IPS DF 4.7 (cell line): ENCODE data around the gene ZER1.
"Not testable (repeated sequence)": the region's sequence is repeated elsewhere in the genome, so short reads cannot be mapped to it uniquely, and the experiment has no call there.

ENCODE experiments used
- DNase-seq: peaks from one replicate; pipeline ENCODE4 v3.0.0-alpha.2; 2013; ENCODE audit warnings: low spot score; ENCODE audit errors: extremely low read depth

ZER1 gene

DNA sequence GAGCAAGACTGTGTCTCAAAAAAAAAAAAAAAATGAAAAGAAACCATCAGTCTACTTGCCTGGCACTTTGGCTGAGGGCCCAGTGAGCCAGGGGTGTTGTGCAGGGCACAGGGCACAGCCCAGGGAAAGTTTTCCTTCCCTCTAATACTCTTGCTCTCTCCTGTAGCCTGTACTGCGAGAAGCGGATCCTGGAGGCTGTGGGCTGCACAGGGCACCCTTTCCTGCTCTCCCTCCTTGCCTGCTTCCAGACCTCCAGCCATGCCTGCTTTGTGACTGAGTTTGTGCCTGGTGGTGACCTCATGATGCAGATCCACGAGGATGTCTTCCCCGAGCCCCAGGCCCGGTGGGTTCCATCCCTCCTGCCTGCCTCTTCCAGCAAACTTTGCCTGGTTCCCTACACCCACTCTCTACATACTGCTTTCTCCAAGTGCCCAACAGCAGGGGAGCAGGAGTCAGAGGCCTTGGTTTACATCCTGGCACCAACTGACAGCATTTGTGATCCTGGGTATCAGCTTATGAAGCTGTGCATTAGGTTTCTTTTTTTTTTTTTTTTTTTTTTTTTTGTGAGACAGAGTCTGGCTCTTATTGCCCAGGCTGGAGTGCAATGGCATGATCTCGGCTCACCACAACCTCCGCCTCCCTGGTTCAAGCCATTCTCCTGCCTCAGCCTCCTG, 55.0 kb downstream of the ZER1 start:
- no peak for DNase-seq

DNA sequence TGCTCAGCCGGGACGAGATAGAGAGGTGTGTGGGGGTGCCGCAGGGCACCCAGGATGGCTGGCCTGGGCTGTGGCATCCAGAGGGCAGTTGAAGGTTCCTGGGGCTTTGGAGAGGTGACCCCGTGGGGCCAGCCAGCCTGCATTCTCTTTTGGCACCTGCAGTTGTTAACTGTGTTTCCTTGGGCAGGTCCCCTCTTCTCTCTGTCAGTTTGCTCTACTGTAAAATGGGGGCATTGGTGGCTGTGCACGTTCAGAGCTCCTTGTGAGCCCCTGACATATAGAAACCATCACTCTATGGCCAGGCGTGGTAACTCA, 56.3 kb downstream of the ZER1 start:
- DNase-seq: no peak

DNA sequence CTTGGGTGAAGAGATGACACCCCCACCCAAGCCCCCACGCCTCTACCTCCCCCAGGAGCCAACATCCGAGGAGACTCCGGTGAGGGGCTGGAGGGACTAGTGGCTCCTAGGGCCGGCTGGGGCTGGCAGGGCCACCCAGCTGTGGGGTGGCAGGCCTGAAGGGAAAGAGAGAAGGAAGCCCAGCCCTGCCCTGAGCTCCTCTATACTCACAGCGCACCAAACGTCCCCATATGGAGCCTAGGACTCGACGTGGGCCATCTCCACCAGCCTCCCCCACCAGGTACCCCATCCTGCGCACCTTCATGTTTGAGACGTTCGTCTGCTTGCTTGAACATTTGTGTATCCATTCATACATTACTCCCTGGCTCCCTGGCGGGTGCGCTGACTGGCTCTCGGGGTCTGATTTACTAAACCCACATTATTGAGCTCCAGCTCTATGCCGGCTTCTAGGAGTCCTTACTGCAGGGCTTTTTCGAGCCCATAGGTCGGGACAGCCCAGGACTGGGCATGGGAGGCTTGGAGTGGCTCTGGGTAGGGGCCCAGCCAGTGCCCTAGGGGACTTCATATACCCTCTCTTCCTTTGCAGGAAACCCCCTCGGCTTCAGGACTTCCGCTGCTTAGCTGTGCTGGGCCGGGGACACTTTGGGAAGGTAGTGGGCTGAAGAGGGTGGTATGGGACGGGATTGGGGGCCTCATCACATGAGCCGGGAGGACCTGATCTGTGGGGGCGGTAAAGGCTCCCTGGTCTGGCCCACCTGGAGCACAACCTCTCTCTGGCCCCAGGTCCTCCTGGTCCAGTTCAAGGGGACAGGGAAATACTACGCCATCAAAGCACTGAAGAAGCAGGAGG, 56.9 kb downstream of the ZER1 start:
- no peak for DNase-seq

DNA sequence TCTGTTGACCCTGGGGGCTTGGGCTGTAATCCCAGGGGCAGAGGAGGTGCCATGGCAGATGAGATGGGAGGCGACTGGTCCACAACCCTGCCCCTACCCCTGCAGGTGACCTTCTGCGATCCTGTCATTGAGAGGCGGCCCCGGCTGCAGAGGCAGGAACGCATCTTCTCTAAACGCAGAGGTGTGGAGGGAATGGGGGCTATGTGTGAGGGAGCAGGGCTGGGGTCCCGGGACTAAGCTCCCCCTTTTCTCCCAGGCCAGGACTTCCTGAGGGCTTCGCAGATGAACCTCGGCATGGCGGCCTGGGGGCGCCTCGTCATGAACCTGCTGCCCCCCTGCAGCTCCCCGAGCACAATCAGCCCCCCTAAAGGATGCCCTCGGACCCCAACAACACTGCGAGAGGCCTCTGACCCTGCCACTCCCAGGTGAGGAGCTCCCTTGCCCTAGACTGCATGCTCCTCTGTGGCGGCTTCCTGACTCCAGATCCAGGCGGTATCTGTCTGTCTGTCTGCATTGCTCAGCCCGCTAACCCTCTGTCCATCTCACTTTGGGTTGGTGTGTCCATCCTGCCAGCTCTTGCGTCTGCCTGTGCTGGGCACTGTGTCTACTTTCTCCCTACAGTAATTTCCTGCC, 57.7 kb downstream of the ZER1 start:
- no peak for DNase-seq

DNA sequence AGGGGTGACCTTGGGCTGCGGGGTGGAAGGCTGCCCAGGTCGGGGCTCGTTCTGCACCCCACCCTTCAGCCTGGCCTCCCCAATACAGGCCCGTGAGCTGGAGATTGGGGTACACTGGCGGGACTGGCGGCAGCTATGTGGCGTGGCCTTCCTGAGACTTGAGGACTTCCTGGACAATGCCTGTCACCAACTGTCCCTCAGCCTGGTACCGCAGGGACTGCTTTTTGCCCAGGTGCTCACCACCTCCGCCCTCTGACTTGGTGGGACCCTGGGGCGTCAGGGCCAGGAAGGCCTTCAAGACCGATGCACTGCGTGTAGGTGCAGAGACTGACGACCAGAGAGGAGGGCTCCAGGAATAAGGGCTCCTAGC, 58.3 kb downstream of the ZER1 start:
- no peak for DNase-seq

DNA sequence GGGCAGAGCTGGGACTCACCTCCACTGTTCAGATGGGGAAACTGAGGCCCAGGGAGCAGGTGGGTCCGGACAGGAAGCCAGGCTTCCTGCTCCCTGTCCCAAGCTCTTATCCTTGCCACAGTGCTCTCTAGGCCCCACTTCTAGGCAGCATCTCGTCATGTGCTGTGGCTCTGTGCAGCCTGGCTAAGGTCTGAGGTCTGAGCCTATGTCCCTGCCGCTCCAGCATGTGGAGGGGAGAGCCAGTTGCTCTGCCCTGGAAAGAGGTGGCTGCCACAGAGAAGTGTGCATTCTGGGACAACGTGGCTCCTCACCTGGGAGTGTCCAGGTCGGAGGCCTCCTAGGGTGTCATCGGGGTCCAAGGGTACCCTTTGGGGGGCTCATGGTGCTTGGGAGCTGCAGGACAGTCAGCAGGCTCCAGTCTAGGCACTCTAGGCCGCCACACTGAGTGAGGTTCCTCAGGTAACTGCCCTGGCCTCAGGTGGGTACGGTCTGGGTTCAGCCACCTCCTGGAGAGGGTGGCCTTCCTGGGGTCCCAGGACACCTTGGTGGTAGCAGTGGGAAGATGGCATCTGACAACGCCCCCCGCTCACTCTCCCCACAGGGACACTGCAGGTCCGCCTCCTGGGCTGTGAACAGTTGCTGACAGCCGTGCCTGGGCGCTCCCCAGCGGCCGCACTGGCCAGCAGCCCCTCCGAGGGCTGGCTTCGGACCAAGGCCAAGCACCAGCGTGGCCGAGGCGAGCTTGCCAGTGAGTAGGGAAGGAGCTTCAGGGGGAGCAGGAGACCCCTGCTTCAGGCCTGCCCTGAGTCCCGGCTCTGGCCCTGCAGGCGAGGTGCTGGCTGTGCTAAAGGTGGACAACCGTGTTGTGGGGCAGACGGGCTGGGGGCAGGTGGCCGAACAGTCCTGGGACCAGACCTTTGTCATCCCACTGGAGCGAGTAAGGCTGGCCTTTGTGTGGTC, 59.0 kb downstream of the ZER1 start:
- DNase-seq: no peak

DNA sequence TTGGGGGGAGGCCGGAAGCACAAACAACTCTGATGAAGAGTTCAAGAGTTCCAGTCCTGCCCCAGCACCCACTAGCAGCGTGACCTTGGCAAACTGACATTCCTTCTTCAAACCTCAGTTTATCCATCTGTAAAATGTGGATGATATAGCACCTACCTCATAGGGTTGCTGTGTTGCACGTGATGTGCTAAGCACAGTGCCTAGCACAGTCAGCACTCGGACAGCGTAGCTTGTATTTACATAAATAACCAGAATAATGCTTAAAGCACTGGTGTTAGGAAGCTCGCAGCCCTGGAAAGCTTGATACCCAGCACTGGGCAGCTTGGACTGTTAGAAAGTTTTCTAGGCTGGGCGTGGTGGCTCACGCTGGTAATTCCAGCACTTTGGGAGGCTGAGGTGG, 64.3 kb downstream of the ZER1 start:
- DNase-seq: no peak

DNA sequence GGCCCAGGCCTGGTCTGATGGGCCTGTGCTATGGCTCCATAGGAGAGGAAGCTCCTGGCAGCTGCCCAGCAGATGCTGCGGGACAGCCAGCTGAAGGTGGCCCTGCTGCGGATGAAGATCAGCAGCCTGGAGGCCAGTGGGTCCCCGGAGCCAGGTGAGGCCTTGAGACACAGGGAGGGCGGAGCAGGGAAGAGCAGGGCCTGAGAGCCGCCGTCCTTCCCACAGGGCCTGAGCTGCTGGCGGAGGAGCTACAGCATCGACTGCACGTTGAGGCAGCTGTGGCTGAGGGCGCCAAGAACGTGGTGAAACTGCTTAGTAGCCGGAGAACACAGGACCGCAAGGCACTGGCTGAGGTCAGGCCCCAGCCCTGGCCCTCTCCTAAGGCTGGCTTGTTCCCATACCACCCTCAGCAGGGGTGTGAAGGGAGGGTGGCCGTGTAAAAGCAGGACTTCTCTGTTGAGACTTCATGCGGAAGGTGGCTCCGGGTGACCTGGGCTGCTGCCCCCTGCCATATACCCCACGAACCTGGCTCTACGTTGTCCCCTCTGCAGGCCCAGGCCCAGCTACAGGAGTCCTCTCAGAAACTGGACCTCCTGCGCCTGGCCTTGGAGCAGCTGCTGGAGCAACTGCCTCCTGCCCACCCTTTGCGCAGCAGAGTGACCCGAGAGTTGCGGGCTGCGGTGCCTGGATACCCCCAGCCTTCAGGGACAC, 64.9 kb downstream of the ZER1 start:
- no peak for DNase-seq

DNA sequence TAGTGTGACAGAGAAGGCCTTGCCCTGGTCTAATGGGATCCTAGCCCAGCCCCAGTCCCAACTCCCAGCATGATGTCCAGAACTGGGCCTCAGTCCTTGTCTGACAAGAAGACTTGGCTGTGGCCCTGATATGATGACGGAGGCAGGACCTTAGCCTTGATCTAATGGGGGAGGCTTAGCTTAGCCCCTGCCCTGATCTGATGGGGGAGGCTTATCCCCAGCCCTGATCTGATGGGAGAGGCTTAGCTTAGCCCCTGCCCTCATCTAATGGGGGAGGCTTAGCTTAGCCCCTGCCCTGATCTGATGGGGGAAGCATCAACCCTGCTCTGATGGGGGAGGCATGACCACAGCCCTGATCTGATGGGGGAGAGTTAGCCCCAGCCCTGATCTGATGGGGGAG, 65.7 kb downstream of the ZER1 start:
- DNase-seq: no peak

DNA sequence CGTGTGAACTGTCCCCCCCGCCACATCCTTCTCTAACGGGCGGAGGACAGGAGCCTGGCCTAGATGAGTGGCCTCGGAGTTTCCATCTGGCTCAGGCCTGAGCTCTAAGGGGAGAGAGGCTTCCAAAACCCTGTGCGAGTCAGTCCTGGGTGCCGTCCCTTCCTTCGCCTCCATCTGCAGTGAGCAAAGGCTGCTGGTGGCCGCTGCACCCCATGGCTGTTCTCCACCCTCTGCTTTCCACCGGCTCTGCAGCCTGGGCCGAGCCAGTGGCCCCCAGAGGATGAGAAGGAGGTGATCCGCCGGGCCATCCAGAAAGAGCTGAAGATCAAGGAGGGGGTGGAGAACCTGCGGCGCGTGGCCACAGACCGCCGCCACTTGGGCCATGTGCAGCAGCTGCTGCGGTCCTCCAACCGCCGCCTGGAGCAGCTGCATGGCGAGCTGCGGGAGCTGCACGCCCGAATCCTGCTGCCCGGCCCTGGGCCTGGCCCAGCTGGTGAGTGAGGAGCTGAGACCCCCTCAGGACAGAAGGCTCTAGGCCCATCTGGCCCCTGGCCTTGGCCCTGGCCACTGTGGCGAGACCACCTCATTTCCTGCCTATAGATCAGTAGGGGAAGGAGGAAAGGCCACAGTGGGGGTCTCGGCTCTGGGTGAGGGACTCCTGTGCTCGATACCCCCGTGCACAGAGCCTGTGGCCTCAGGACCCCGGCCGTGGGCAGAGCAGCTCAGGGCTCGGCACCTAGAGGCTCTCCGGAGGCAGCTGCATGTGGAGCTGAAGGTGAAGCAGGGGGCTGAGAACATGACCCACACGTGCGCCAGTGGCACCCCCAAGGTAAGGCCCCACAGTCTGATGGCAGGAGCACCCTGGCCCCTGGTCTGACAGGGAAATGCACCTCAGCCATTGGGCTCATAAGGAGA, 66.4 kb downstream of the ZER1 start:
- no peak for DNase-seq

DNA sequence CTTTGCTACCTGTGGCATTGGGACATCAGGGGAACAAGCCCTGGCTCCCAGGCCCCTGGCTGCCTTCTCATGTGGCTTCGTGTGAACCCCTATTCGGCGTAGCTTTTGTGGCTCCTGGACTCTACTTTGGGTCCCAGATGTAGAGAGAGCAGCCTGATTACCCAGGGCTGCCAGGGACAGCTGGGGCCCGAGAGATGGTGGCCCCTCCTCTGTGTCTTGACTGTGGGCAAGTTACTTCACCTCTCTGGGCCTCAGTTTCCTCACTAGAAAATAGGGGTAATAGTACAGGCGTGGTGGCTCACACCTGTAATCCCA, 67.4 kb downstream of the ZER1 start:
- no peak for DNase-seq

DNA sequence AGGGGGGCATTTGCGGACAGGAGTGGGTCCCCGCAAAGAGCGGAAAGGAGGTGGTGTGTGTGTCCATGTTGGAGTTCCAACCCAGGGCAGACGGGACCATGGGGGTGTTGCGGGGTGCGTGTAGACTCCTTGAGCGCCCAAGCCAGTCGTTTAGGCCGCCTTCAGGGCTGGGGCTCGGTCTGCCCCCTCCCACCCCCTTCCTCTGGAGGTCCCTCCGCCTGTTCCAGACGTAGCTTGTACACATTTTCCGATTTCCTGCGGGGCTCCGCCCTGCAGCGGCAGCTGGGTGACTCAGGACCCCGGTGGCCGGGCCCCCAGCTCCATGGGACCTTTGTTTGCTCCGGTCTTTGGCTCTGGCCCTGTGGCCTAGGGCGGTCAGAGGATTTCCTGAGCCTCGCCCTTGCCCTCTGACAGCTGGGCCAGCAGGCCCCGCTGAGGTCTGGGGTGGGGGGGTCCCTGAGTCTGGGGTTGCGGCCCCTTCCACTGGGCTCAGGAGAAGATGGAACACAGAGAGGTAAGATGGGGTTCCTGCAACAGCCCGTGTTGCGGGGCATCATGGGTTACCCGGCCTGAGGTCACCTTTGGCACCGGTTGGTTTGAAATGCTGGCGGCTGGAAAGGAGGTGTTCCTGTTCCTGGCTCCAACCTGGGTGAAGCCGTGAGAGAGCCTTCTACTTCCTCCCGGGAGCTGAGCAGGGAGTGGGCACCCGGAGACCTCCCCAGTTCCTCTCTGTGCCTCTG, 67.9 kb downstream of the ZER1 start:
- no peak for DNase-seq

DNA sequence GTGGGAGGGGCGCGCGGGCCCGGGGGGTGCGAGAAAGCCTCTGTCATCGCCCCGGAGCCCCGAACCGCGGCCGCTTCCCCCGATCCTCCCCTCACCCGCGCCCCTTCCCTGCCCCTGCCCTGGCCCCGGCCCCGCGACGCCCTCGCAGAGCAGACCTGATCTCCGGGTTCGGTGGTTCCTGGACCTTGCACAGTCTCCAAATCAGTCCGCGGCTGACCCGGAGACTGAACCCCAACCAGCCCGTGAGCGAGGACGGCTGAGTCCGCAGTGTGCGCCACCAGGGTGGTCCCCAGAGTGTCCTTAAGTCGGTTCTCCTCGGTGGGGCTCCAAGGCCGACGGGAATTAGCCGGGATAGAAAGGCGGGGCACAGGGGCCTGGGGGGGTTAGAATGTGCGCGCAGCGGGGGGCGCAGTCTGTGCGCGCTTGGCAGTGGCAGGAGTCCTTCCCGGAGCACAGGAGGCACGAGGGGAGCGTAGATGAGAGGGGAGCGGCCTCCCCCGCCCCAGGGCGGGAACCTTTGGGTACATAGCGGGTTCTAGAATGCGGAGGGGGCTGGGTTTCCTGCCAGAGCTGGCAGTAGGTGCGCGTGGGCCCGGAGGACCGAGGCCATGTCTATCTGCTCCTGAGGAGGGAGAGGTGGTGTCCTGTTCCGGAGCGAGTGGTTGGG, 68.6 kb downstream of the ZER1 start:
- DNase-seq: no peak

DNA sequence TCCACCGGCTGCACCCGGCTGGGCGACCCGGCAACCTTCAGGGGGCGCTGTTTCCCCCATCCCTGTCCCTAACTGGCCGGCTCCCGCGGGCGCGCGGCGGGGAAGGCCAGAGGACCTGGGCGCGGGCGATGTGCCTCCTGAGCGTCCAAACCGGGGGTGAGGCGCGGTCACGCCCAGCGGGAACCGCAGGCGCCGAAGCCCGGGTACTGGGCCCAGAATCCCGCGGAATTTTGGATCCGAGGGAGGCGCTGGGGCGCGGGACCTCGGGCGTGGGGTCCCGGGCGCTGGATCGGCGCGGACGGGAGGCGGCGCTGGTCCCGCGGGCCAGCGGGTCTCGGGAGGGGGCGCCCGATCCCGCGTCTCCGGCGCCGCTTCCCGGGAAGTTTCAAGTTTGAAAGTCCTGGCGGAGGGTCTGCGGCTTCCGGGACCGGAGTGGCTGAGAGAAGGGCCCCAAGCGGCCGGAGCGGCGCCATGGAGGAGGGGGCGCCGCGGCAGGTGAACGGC, 69.2 kb downstream of the ZER1 start, which contains the start of gene PKN3:
Gene PKN3 (plus strand): TSS at position 59 of the 504 bp plus-strand sequence. CDS start 413 bp downstream, at position 472.
- DNase-seq: no peak

DNA sequence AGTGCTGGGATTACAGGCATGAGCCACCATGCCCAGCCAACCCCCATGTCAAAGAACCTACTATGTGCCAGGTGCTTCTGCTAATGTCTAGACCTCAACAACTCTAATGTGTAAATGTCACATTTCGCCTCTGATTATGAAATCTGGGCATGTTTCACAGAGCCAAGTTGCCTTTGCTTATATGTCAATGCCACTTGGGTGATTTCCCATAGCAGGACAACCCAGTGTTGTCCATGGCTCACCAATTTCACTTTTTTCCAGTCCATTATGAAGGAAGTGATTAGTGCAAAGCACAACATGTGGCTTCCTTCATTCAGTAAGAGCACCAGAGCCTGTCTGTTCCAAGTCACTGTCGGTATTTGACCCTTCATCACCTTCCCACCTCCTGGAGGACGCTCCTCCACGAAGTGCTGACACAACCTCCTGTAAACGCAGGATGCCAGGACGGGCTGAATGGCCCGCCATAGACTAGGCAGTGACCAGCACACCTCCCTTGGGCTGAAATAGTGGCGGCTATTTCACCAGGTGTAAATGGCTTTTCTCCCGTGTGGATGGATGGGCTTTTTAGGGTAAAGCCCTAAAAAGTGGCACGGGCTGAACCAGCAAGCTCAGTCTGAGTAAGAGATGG, 70.4 kb downstream of the ZER1 start:
- no peak for DNase-seq

DNA sequence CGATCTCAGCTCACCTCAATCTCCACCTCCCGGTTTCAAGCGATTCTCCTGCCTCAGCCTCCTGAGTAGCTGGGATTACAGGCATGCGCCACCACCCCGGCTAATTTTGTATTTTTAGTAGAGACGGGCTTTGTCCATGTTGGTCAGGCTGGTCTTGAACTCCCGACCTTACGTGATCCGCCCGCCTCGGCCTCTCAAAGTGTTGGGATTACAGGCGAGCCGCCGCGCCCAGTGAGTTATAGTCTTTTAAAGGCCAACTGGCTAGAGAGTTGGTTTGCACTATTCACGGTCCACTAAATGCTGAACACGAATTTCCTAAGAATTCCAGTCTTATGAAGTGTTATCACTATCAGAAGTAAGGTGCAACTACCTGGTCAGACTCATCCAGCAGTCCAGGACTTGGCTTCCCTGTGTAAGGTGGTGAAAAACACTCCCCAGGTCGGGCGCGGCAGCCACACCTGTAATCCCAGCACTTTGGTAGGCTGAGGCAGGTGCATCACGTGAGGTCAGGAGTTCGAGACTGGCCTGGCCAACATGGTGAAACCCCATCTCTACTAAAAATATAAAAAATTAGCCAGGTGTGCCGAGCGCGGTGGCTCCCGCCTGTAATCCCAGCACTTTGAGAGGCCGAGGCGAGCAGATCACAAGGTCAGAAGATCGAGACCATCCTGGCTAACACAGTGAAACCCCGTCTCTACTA, 72.5 kb downstream of the ZER1 start:
- DNase-seq: not testable (repeated sequence)

DNA sequence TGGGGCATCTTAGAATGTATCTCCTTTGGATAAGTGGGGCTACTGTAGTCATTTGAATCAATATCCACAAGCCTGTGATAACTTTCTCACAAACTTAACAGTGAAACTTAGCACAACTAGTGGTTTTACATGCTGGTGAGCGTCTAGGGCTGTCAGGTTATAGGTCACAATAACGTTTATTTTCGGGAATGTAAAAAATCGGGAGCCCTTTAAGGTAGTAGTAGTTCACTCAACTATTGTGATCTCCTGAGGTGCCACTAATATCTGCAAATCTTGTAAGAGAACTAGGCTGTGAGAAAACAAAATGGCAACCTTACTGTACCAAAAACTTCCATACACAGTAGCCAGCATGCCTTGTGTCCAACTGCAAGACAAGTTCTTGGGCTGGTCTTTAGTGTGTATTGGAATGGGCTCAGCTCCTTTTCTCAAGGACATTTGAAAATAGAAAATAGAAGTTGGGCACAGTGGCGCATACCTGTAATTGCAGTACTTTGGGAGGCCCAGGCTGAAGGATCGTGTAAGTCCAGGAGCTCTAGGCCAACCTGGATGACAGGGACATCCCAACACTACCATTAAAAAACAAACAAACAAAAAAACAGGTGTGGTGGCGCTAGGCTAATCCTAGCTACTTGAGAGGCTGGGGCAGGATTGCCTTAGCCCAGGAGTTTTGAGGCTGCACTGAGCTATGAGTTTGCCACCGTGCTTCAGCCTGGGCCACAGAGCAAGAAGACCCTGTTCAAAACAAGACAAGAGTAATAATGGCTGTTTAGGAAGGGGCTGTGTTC, 74.6 kb downstream of the ZER1 start:
- no peak for DNase-seq
